ENCODE measurements around the gene IRF2. TPM values are rescaled to one million over a fixed set of nuclear protein-coding genes. Genes with fewer than 3 reads are reported as not detected.

IRF2 gene
- total and polyA plus RNA-seq, 9 donors: 27.8 to 68.4 (median 40.7) TPM

DNA sequence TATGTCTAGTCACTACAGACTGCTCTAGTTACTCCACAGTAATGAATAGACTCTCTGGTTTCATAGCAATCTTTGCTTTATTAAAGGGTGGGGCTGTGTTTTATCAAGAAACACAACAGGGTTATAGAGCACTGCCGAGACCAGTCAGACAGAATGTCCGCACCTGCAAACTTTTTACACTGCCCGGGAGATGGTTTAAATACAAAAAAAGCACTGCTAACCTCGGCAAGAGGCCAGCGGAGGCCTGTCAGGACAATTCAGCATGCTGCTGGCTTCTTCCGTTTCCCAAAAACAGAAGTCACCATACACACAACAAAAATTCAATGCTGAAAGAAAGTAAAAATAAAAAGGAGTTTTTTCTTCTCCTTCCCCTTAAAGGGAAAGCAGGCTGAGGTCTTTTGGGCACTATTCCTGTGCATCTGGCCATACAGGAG, 67.4 kb downstream of the IRF2 start:
- DNase-seq: peak in 4 of 5 donors; percentile 56 to 71 (median 68)
- Histone ChIP-seq H3K27ac (peak overlapping the region in 1 of 2 donors; percentile 56), H3K4me3 (no peak overlapping the region), H3K9me3 (no peaks in the 10 kb centered on the region), H3K27me3 (no peaks in the 10 kb centered on the region), H3K4me1 (ENCODE audit: insufficient read depth) (peaks cover 13% of the 10 kb centered on the region), H3K36me3 (no peaks in the 10 kb centered on the region)
- intact Hi-C loops (cut with DNase I): loop anchor here in 3 of 4 donors (10.0 kb wide), 4 partner anchors 48 to 128 kb away; partner anchors contain the start of gene IRF2 (in 1 of the 3)
- TF ChIP-seq, protein P1, sequence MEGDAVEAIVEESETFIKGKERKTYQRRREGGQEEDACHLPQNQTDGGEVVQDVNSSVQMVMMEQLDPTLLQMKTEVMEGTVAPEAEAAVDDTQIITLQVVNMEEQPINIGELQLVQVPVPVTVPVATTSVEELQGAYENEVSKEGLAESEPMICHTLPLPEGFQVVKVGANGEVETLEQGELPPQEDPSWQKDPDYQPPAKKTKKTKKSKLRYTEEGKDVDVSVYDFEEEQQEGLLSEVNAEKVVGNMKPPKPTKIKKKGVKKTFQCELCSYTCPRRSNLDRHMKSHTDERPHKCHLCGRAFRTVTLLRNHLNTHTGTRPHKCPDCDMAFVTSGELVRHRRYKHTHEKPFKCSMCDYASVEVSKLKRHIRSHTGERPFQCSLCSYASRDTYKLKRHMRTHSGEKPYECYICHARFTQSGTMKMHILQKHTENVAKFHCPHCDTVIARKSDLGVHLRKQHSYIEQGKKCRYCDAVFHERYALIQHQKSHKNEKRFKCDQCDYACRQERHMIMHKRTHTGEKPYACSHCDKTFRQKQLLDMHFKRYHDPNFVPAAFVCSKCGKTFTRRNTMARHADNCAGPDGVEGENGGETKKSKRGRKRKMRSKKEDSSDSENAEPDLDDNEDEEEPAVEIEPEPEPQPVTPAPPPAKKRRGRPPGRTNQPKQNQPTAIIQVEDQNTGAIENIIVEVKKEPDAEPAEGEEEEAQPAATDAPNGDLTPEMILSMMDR (IDR thresholded peaks at IDR 0.05): no peak
- TF ChIP-seq EP300 (IDR thresholded peaks at IDR 0.05) (no peak), POLR2A (IDR thresholded peaks at IDR 0.05) (no peak)
- 8 to 27% (median 14%) methylated on average over 6 of the region's 6 CpGs for WGBS, 3 donors

DNA sequence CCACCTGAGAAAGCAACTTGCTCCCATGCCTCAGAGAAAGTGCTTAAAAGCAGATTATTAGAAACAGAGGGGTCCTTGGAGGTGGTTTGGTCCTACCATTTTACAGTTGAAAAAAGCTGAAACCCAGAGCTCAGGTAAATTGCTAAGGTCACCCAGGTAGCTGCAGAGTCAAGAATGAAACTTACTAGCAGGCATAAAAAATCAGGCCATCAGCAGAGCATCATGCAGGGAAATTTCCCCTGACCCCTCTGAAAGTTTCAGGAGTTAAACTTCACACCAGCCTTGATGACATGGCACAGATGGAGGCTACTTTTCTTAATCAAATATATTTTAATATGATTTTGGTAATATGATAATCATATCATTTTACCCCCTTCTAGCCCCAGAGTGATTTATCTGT, 70.3 kb downstream of the IRF2 start:
- no peak overlapping the region for H3K4me3 ChIP-seq
- H3K27me3 ChIP-seq: no peaks in the 10 kb centered on the region
- no peaks in the 10 kb centered on the region for H3K9me3 ChIP-seq
- TF ChIP-seq POLR2A (IDR thresholded peaks at IDR 0.05) (no peak), EP300 (IDR thresholded peaks at IDR 0.05) (no peak)
- TF ChIP-seq, protein P1 (IDR thresholded peaks at IDR 0.05): no peak
- DNase-seq: no peak
- H3K4me1 ChIP-seq (ENCODE audit: insufficient read depth): peaks cover 26% of the 10 kb centered on the region
- intact Hi-C loops (cut with DNase I): loop anchor here in 3 of 4 donors (10.0 kb wide), 4 partner anchors 51 to 131 kb away; partner anchors contain the start of gene IRF2 (in 1 of the 3)
- H3K36me3 ChIP-seq: no peaks in the 10 kb centered on the region
- no peak overlapping the region for H3K27ac ChIP-seq

DNA sequence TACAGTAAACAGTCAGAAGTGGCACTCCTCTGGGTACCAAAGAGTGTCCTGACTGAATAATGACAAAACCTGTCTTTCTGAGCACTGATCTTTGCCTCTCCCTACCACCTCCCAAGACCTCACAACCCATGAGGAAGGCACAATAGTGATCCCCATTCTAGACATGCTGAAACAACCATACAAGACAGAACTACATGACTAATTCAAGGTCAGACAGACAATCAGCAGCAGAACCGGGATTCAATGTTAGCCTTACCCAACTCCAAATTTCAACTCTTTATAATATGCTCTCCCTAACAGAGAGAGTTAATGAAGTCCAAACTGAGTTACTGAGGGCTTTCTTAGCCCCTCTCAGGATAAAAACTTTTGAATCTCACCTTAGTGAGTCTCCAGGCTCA, 71.0 kb downstream of the IRF2 start:
- intact Hi-C loops (cut with DNase I): loop anchor here in 3 of 4 donors (10.0 kb wide), 4 partner anchors 51 to 131 kb away; partner anchors contain the start of gene IRF2 (in 1 of the 3)
- no peak for TF ChIP-seq POLR2A (IDR thresholded peaks at IDR 0.05)
- no peak for TF ChIP-seq EP300 (IDR thresholded peaks at IDR 0.05)
- TF ChIP-seq, protein P1 (IDR thresholded peaks at IDR 0.05): no peak
- no peaks in the 10 kb centered on the region for H3K27me3 ChIP-seq
- no peak for DNase-seq
- 7 to 21% (median 13%) methylated on average over 1 of the region's 1 CpG for WGBS, 3 donors
- no peaks in the 10 kb centered on the region for H3K36me3 ChIP-seq
- peak overlapping the region in 1 of 2 donors; percentile 19 for H3K27ac ChIP-seq
- no peaks in the 10 kb centered on the region for H3K9me3 ChIP-seq
- H3K4me1 ChIP-seq (ENCODE audit: insufficient read depth): peaks cover 26% of the 10 kb centered on the region
- H3K4me3 ChIP-seq: no peak overlapping the region

DNA sequence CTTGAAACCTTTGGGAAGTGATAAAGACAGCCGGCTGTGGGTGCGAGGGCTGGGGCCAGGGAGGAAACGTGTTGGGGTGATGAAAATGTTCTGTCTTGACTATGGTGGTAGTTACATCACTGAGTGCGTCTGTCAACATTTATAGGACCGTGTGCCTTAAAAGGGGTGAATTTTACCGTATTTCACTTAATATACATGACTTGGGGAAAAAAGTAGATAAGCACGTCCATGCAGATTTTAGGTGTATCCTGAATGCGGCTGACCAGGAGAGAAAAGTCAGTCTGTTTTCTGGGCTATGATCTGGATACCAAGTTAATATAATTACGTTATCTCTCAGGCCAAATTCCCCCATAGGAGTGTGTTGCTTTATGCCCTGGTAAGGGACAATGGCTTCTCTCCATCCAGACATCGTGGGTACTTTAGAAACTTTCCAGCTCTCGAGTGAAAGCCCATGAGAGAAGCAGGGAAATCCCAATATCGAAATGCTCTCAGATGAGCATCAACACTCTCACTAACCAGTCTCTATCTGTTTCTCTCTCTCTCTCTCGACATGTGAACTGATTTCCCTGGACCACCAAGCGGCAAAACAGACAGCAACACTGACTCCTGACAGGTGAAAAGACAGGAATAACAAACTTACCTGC, 71.5 kb downstream of the IRF2 start:
- TF ChIP-seq, protein P1 (IDR thresholded peaks at IDR 0.05): no peak
- no peak for TF ChIP-seq POLR2A (IDR thresholded peaks at IDR 0.05)
- no peak for TF ChIP-seq EP300 (IDR thresholded peaks at IDR 0.05)
- DNase-seq: no peak
- no peaks in the 10 kb centered on the region for H3K27me3 ChIP-seq
- peaks cover 27% of the 10 kb centered on the region for H3K4me1 ChIP-seq (ENCODE audit: insufficient read depth)
- intact Hi-C loops (cut with DNase I): loop anchor here in 3 of 4 donors (10.0 kb wide), 4 partner anchors 52 to 132 kb away; partner anchors contain the start of gene IRF2 (in 1 of the 3)
- peak overlapping the region in 1 of 2 donors; percentile 19 for H3K27ac ChIP-seq
- no peak overlapping the region for H3K4me3 ChIP-seq
- no peaks in the 10 kb centered on the region for H3K9me3 ChIP-seq
- no peaks in the 10 kb centered on the region for H3K36me3 ChIP-seq
- 86 to 87% (median 87%) methylated on average over 14 of the region's 14 CpGs for WGBS, 3 donors

Measured in ovary (tissue), 9 donors.